ENCODE data around the gene TTI1.

Gene TTI1

GRCh38 chr20:37999526-38000263 is 33.6 kb downstream of the TTI1 start:
- no peak overlapping the region for H3K4me3 ChIP-seq (ENCODE audit: low read depth, low read length)
- no peak for DNase-seq (ENCODE audit: low read depth)
- no peak for TF ChIP-seq CTCF (IDR thresholded peaks at IDR 0.05; ENCODE audit: control insufficient read depth, extremely low read depth, insufficient read depth)

- no peak overlapping the region for H3K4me3 ChIP-seq (ENCODE audit: low read depth, low read length)
- no peak for TF ChIP-seq CTCF (IDR thresholded peaks at IDR 0.05; ENCODE audit: control insufficient read depth, extremely low read depth, insufficient read depth)
- no peak for DNase-seq (ENCODE audit: low read depth)
Measured at GRCh38 chr20:37997516-37997915, 35.7 kb downstream of the TTI1 start.

GRCh38 chr20:37995856-37996605 is 37.2 kb downstream of the TTI1 start:
- H3K4me3 ChIP-seq (ENCODE audit: low read depth, low read length) = no peak overlapping the region
- TF ChIP-seq CTCF (IDR thresholded peaks at IDR 0.05; ENCODE audit: control insufficient read depth, extremely low read depth, insufficient read depth) = no peak
- no peak for DNase-seq (ENCODE audit: low read depth)

GRCh38 chr20:37994512-37994911 is 38.7 kb downstream of the TTI1 start:
- no peak for DNase-seq (ENCODE audit: low read depth)
- no peak for TF ChIP-seq CTCF (IDR thresholded peaks at IDR 0.05; ENCODE audit: control insufficient read depth, extremely low read depth, insufficient read depth)
- H3K4me3 ChIP-seq (ENCODE audit: low read depth, low read length) = no peak overlapping the region

- peak; percentile 27; the same call in 1 of the 2 replicates for TF ChIP-seq CTCF (IDR thresholded peaks at IDR 0.05; ENCODE audit: control insufficient read depth, extremely low read depth, insufficient read depth)
- no peak overlapping the region for H3K4me3 ChIP-seq (ENCODE audit: low read depth, low read length)
- DNase-seq (ENCODE audit: low read depth) = no peak
Measured at GRCh38 chr20:37992802-37993409, 40.4 kb downstream of the TTI1 start.

- H3K4me3 ChIP-seq (ENCODE audit: low read depth, low read length) = no peak overlapping the region
- TF ChIP-seq CTCF (IDR thresholded peaks at IDR 0.05; ENCODE audit: control insufficient read depth, extremely low read depth, insufficient read depth) = no peak
- no peak for DNase-seq (ENCODE audit: low read depth)
Measured at GRCh38 chr20:37991908-37992307, 41.3 kb downstream of the TTI1 start.
